Esophagus muscularis mucosa (tissue), 3 donors: Measurements from ENCODE around the gene NKAIN2.

Experiments used
- CTCF ChIP-seq, 3 experiments: fragments of 200-600 bp in 2 of 3; fragments of 450-650 bp in 1 of 3; sonication (generic) in 2 of 3; IDR thresholded peaks; one replicate each; pipeline ENCODE4 v1.5.1; 2017 to 2019; ENCODE audit warnings: antibody characterized with exemption in 3 of 3, mild to moderate bottlenecking in 2 of 3, moderate library complexity in 1 of 3
- POLR2A ChIP-seq: fragments of 450-650 bp; IDR thresholded peaks from one replicate; pipeline ENCODE4 v1.6.1; 2017; ENCODE audit warnings: antibody characterized with exemption, moderate library complexity, mild to moderate bottlenecking, low read depth
- POLR2AphosphoS5 ChIP-seq, 2 donors: sonication (generic); formaldehyde crosslinking; IDR thresholded peaks; one replicate each; pipeline ENCODE4 v1.6.1; 2017; ENCODE audit warnings: antibody characterized with exemption in 2 of 2

GRCh38 chr6:123804014-123804786 is 535 bp downstream of the NKAIN2 start:
- TF ChIP-seq POLR2AphosphoS5 (IDR thresholded peaks at IDR 0.05) (no peak), CTCF (IDR thresholded peaks at IDR 0.05) (no peak), POLR2A (no peak)
